Measurements from ENCODE around the gene EML4. TPM values are rescaled to one million over a fixed set of nuclear protein-coding genes. Genes with fewer than 3 reads are reported as not detected.
"Not testable (repeated sequence)": the region's sequence is repeated elsewhere in the genome, so short reads cannot be mapped to it uniquely, and the experiment has no call there.

Gene EML4
- total RNA-seq, 3 donors from 2014 or later = 19.4 to 68.5 (median 36.7) TPM

DNA sequence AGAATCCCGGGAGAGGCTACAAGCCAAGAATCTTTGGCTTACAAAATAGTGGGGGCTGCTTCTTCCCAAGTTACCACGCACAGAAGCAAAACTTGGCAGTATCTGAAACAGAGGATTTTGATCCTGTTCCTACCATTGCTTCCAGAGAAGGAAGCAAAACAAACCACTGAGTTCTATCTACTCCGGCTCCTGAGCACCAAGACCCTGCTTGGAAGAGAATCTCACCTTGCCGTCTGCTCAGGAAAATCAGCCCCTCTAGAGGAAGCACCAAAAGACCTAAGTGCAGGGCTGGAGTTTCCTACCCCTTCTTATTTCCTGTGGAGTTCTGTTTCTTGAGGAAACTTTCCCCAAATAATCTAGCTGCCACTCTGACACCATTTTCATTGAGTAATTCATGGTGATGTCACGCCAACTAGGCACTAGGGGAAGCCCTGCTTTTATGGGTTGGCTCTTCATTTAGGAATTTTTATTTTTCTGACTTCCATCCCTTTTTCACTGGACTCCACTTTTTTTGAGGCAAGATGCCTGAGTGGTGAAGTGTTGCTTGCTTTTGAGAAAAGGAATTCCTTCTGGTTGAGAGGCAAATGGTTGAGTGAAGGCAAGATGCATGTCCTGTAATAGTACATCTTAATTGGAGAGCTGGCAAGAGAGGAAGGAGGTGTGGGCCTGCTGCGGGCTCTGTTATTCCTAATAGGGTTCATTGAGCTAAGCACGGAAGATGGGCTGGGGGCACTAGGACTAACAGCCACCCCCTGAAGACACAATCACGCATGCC lies 36.8 kb upstream of the EML4 start:
- Histone ChIP-seq H3K27ac (peak overlapping the region; percentile 43 to 67), H3K4me1 (peaks cover 15 to 16% of the 10 kb centered on the region in 2 donors), H3K9me3 (no peaks in the 10 kb centered on the region), H3K36me3 (no peaks in the 10 kb centered on the region), H3K4me3 (peak overlapping the region in 2 of 3 donors; percentile 21 to 51), H3K27me3 (no peaks in the 10 kb centered on the region)
- TF ChIP-seq POLR2A (IDR thresholded peaks at IDR 0.05) = no peak
- TF ChIP-seq POLR2AphosphoS5 (IDR thresholded peaks at IDR 0.05) = no peak
- TF ChIP-seq, protein P1, sequence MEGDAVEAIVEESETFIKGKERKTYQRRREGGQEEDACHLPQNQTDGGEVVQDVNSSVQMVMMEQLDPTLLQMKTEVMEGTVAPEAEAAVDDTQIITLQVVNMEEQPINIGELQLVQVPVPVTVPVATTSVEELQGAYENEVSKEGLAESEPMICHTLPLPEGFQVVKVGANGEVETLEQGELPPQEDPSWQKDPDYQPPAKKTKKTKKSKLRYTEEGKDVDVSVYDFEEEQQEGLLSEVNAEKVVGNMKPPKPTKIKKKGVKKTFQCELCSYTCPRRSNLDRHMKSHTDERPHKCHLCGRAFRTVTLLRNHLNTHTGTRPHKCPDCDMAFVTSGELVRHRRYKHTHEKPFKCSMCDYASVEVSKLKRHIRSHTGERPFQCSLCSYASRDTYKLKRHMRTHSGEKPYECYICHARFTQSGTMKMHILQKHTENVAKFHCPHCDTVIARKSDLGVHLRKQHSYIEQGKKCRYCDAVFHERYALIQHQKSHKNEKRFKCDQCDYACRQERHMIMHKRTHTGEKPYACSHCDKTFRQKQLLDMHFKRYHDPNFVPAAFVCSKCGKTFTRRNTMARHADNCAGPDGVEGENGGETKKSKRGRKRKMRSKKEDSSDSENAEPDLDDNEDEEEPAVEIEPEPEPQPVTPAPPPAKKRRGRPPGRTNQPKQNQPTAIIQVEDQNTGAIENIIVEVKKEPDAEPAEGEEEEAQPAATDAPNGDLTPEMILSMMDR (IDR thresholded peaks at IDR 0.05) = no peak
- intact Hi-C loops (cut with DNase I; ENCODE audit: low total_unique reads) = no loop called here
- DNase-seq (ENCODE audit: low spot score in 2 of 2) = no peak

DNA sequence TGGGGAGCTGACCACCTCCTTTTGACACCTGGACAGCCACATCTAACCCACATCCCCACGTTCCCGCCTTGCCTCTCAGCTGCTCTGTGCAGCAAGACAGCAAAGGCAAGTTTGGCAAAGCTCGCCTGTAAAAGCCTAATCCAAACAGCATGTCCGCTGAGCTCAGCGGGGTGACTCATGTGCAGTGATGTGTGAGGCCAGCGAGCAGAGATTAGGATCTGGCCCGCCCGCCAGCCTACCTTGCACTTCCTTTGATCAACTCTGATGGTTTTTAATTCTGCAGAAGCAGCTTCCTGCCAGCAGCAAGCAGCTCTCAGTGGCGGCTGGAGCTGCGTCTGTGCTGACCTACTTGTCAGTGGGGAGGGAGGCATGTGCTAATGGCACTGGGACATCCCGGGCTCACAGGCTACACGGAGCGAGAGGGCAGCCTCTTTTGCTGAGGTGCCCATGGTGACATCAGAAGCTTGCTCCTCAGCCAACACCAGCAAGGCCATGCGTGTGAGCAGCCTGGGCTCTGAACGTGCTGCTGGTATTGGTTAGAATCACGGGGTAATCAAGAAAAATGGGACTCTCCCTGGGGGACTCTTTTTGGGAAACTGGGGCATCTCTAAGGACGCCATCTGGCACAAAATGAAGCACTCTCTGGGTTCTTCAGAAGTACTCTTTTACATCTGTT lies 36.0 kb upstream of the EML4 start:
- TF ChIP-seq POLR2A (IDR thresholded peaks at IDR 0.05) (no peak), POLR2AphosphoS5 (IDR thresholded peaks at IDR 0.05) (peak; percentile 66 to 84 (median 83))
- TF ChIP-seq, protein P1 (IDR thresholded peaks at IDR 0.05) = no peak
- Histone ChIP-seq H3K9me3 (no peaks in the 10 kb centered on the region), H3K4me1 (peaks cover 15% of the 10 kb centered on the region in 2 donors), H3K4me3 (peak overlapping the region in 2 of 3 donors; percentile 21 to 51), H3K36me3 (no peaks in the 10 kb centered on the region), H3K27me3 (no peaks in the 10 kb centered on the region), H3K27ac (peak overlapping the region; percentile 43 to 67)
- intact Hi-C loops (cut with DNase I; ENCODE audit: low total_unique reads) = no loop called here
- DNase-seq (ENCODE audit: low spot score in 2 of 2) = peak; percentile 86 to 92

DNA sequence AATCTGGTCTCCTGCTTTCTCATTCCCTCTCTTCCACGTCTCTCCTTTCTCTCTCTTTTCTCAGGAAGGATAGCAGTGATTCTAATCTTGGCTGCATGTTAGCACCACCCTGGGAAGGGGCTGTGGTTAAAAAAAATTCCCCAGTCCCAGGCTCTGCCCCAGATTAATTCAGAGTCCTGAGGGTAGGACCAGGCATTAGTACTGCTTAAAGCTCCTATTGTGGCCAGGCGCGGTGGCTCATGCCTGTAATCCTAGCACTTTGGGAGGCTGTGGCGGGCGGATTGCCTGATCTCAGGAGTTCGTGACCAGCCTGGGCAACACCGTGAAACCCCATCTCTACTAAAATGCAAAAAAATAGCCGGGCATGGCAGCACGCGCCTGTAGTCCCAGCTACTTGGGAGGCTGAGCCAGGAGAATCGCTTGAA lies 35.4 kb upstream of the EML4 start:
- Histone ChIP-seq H3K9me3 (no peaks in the 10 kb centered on the region), H3K36me3 (no peaks in the 10 kb centered on the region), H3K4me1 (peaks cover 14 to 16% of the 10 kb centered on the region in 2 donors), H3K27ac (peak overlapping the region in 1 of 2 donors; percentile 67), H3K4me3 (no peak overlapping the region), H3K27me3 (no peaks in the 10 kb centered on the region)
- TF ChIP-seq POLR2AphosphoS5 (IDR thresholded peaks at IDR 0.05) (no peak), POLR2A (IDR thresholded peaks at IDR 0.05) (no peak)
- TF ChIP-seq, protein P1 (IDR thresholded peaks at IDR 0.05) = no peak
- intact Hi-C loops (cut with DNase I; ENCODE audit: low total_unique reads) = no loop called here
- no peak for DNase-seq (ENCODE audit: low spot score in 2 of 2)

DNA sequence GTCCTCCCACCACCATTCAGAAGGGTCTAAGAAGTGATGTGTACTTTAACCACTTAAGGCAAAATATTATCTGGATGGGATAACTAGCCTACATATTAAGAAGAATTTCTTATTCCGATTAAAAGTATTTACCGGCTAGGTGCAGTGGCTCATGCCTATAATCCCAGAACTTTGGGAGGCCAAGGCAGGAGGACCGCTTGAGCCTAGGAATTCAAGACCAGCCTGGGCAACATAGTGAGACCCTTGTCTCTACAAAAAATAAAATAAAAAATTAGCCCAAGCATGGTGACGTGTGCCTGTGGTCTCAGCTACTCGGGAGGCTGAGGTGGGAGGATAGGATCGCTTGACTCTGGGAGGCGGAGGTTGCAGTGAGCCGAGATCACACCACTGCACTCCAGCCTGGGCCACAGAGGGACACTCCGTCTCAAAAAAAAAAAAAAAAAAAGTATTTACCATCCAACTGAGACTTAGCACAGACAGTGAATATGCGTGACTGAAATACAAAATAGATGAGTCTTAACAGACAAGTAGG lies 34.7 kb upstream of the EML4 start:
- H3K27ac ChIP-seq; intact Hi-C loops (cut with DNase I; ENCODE audit: low total_unique reads): not testable (repeated sequence)
- peaks cover 9 to 13% of the 10 kb centered on the region in 2 donors for H3K4me1 ChIP-seq

DNA sequence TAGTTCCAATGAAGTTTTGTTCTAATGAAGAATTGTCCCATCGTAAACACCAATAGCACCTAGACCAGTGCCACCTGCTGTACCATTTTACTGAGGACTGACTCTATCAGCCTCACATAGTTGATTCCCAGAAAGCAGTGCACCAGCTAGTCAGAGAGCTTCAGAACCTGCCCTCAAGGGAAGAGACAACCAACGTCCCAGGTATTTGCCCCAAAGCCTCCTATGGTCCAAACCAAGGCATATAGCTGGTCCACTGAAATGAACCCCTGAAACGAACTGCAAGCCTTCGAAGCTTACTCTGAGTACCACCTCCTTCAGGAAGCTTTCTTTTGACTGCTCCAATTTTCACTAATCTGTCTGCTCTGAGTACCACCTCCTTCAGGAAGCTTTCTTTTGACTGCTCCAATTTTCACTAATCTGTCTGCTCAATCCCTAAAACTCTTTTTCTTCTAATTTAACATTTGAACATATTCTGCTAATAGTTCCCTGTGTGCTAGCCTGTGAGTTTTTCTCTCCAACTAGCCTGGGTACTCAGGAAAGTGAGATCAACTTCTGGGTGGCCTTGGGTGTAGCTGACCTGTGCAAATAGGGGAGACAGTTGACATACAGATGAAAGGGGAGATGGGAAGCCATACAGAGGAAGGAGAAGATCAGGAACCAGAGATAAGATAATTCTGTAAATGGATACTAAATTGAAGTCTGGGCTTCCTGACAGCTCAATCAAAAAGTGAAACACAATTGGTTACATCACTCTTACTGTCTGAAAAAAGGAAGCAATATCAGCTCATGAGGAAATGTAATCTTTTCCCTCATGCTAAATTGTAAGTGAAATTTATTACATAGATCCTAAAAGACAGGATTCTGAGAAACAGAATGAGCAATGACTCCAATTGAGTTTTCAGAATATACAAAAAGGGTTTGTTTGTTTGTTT lies 33.5 kb upstream of the EML4 start:
- intact Hi-C loops (cut with DNase I; ENCODE audit: low total_unique reads) = no loop called here
- Histone ChIP-seq H3K36me3 (no peaks in the 10 kb centered on the region), H3K27ac (no peak overlapping the region)

More for the DNA sequence above, 34.7 kb upstream of the EML4 start:
- H3K9me3 ChIP-seq; H3K4me3 ChIP-seq; H3K27me3 ChIP-seq; H3K36me3 ChIP-seq; DNase-seq (ENCODE audit: low spot score in 2 of 2): not testable (repeated sequence)

More for the DNA sequence above, 33.5 kb upstream of the EML4 start:
- no peak for DNase-seq (ENCODE audit: low spot score in 2 of 2)
- Histone ChIP-seq H3K4me3 (no peak overlapping the region), H3K4me1 (peaks cover 9% of the 10 kb centered on the region in 2 donors), H3K9me3 (no peaks in the 10 kb centered on the region), H3K27me3 (no peaks in the 10 kb centered on the region)
- TF ChIP-seq, protein P1 (IDR thresholded peaks at IDR 0.05) = no peak
- no peak for TF ChIP-seq POLR2AphosphoS5 (IDR thresholded peaks at IDR 0.05)
- TF ChIP-seq POLR2A (IDR thresholded peaks at IDR 0.05) = no peak
